ENCODE measurements around the gene STK10.

Gene STK10

DNA sequence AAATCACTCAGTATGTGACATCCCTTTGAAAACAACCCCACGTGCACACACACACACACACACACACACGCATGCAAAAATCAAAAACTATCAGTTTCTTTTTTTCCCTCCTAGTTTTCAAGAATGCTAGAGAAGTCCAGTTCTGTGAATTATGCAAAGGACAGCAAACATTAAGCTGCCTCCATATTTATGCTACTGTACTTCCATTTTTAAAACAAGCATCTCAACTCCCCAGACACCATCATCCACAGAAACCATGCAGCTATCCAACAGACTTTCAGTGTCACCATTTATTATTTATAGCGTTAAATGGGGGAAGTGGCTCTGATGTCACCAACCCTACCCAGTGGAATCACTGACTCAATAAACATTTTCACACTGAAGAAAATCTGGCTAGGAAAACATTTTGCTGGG, 183.2 kb downstream of the STK10 start:
- Histone ChIP-seq H3K4me2 (ENCODE audit: low read length) (peak overlapping the region; percentile 94), H3K27ac (ENCODE audit: low read depth, low read length) (no peak overlapping the region), H3K36me3 (ENCODE audit: control insufficient read depth, low read length) (peaks cover 9% of the 10 kb centered on the region; the same call in 1 of the 2 replicates), H3K4me3 (ENCODE audit: low read length) (peak overlapping the region; percentile 93), H3F3A (ENCODE audit: control insufficient read depth, insufficient read depth) (peaks cover 12% of the 10 kb centered on the region), H3K27me3 (ENCODE audit: control insufficient read depth, low read length) (no peaks in the 10 kb centered on the region), H3K9me2 (replicated peaks; ENCODE audit: control insufficient read depth, low read length) (no peaks in the 10 kb centered on the region), H3K4me1 (ENCODE audit: control insufficient read depth, low read length) (peaks cover 63% of the 10 kb centered on the region), H3K9me3 (ENCODE audit: control insufficient read depth, insufficient read depth, low read length) (no peaks in the 10 kb centered on the region), H3K79me2 (ENCODE audit: control insufficient read depth, low read length) (peaks cover 77% of the 10 kb centered on the region), H4K20me1 (ENCODE audit: control insufficient read depth, insufficient read depth, low read depth, low read length) (0 out of 2 replicates have a peak, but pooled peaks cover 6% of the 10 kb centered on the region)
- no peak for TF ChIP-seq EZH2phosphoT487 (IDR thresholded peaks at IDR 0.05; ENCODE audit: borderline replicate concordance, low read length)
- no peak for TF ChIP-seq CTCF (IDR thresholded peaks at IDR 0.05; ENCODE audit: low read depth, low read length, poor library complexity, severe bottlenecking)

DNA sequence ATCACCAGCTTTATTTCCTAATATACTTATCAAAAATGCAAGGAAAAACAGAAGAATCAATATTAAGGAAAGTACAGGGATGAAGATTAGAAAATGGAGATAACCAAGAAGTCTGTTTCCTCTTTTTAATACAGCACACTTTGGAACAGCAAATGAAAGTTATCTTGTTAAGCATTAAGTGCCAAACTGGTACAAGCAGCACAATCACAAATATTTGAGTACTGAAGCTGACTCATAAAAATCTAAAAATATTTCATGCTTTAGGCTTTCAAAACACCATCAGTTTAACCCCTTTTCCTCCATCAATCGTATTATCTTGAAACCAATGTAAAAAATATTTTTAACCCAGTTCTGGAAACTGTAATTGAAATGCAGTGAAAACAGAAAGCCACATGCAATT, 184.3 kb downstream of the STK10 start:
- Histone ChIP-seq H3K4me3 (ENCODE audit: low read length) (peak overlapping the region; percentile 93), H3K36me3 (ENCODE audit: control insufficient read depth, low read length) (peaks cover 9% of the 10 kb centered on the region; the same call in 1 of the 2 replicates), H4K20me1 (ENCODE audit: control insufficient read depth, insufficient read depth, low read depth, low read length) (0 out of 2 replicates have a peak, but pooled peaks cover 6% of the 10 kb centered on the region), H3K27me3 (ENCODE audit: control insufficient read depth, low read length) (no peaks in the 10 kb centered on the region), H3K4me2 (ENCODE audit: low read length) (peak overlapping the region; percentile 94), H3K4me1 (ENCODE audit: control insufficient read depth, low read length) (peaks cover 73% of the 10 kb centered on the region), H3F3A (ENCODE audit: control insufficient read depth, insufficient read depth) (peaks cover 16% of the 10 kb centered on the region), H3K9me2 (replicated peaks; ENCODE audit: control insufficient read depth, low read length) (no peaks in the 10 kb centered on the region), H3K27ac (ENCODE audit: low read depth, low read length) (no peak overlapping the region), H3K9me3 (ENCODE audit: control insufficient read depth, insufficient read depth, low read length) (no peaks in the 10 kb centered on the region), H3K79me2 (ENCODE audit: control insufficient read depth, low read length) (peaks cover 88% of the 10 kb centered on the region)
- TF ChIP-seq EZH2phosphoT487 (IDR thresholded peaks at IDR 0.05; ENCODE audit: borderline replicate concordance, low read length) = no peak
- TF ChIP-seq CTCF (IDR thresholded peaks at IDR 0.05; ENCODE audit: low read depth, low read length, poor library complexity, severe bottlenecking) = no peak

DNA sequence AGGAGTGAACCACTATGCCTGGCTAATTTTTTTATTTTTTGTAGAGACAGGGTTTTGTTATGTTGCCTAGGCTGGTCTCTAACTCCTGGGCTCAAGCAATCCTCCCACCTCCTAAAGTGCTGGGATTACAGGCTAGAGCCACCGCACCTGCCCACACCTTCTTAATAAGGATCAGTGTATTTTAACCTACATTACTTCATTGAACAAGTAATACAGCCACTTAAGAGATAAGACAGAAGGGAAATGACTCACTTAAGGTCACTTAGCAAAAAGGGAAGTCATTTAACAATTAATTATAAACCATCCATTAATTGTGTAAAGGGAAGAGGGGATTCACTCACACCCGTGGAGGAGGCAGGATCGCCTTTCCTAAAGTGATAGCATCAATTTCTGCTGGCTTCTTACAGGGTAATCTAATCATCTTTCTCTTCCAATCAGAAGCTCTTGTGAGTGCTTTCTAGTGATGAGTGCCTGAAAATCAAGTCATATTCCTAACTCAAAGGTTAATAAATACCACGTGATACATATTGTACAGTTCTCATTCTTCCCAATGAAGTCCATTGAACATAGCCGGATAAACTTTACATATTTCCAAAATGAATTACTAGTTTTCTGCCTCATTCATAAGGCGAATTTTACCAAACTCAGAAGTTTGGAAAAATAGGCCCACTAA, 185.0 kb downstream of the STK10 start:
- H4K20me1 ChIP-seq (ENCODE audit: control insufficient read depth, insufficient read depth, low read depth, low read length) = 0 out of 2 replicates have a peak, but pooled peaks cover 6% of the 10 kb centered on the region
- peaks cover 9% of the 10 kb centered on the region; the same call in 1 of the 2 replicates for H3K36me3 ChIP-seq (ENCODE audit: control insufficient read depth, low read length)
- peaks cover 95% of the 10 kb centered on the region for H3K79me2 ChIP-seq (ENCODE audit: control insufficient read depth, low read length)
- peaks cover 72% of the 10 kb centered on the region for H3K4me1 ChIP-seq (ENCODE audit: control insufficient read depth, low read length)
- peak overlapping the region; percentile 14; the same call in 1 of the 2 replicates for H3K4me3 ChIP-seq (ENCODE audit: low read length)
- peaks cover 16% of the 10 kb centered on the region for H3F3A ChIP-seq (ENCODE audit: control insufficient read depth, insufficient read depth)
- no peaks in the 10 kb centered on the region for H3K9me2 ChIP-seq (replicated peaks; ENCODE audit: control insufficient read depth, low read length)
- no peaks in the 10 kb centered on the region for H3K9me3 ChIP-seq (ENCODE audit: control insufficient read depth, insufficient read depth, low read length)
- no peaks in the 10 kb centered on the region for H3K27me3 ChIP-seq (ENCODE audit: control insufficient read depth, low read length)
- TF ChIP-seq CTCF (IDR thresholded peaks at IDR 0.05; ENCODE audit: low read depth, low read length, poor library complexity, severe bottlenecking) (no peak), EZH2phosphoT487 (IDR thresholded peaks at IDR 0.05; ENCODE audit: borderline replicate concordance, low read length) (no peak)
- 0 out of 2 replicates have a peak overlapping the region, but pooled peaks have one; percentile 2 for H3K27ac ChIP-seq (ENCODE audit: low read depth, low read length)
- H3K4me2 ChIP-seq (ENCODE audit: low read length) = peak overlapping the region; percentile 94

All from DOHH2 (cell line).